ENCODE data around the gene CCDC81. TPM values are rescaled to one million over a fixed set of nuclear protein-coding genes. Genes with fewer than 3 reads are reported as not detected.
"Not testable (repeated sequence)": the region's sequence is repeated elsewhere in the genome, so short reads cannot be mapped to it uniquely, and the experiment has no call there.

CCDC81 gene
- total RNA-seq, 4 donors from 2014 or later = 0.78 to 3.3 (median 1.3) TPM

DNA sequence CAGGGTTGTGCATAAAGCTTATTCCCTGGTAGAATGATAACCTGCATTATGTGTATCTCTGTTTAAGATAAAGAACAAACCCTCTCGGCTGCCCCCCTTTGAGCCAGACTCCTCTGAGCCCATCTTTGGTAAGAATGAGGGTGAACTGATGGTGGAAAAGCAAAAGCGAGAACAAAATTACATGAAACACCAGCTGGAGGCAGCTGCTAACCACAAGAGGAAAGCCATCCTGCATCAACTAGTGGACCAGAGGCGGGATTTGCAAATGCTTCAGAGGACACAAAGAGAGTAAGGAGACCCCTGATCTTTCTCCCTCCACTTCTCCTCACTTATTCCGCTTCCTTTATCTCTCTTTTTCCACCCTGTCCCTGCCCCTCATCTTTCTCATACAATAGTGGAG, 40.3 kb downstream of the CCDC81 start:
- Histone ChIP-seq H3K4me1 (no peaks in the 10 kb centered on the region), H3K27me3 (no peaks in the 10 kb centered on the region), H3K9me3 (no peaks in the 10 kb centered on the region), H3K36me3 (peaks cover 0 to 14% (median 0%) of the 10 kb centered on the region in 3 donors), H3K4me3 (no peak overlapping the region), H3K27ac (no peak overlapping the region)
- TF ChIP-seq POLR2A (IDR thresholded peaks at IDR 0.05) (no peak), EP300 (IDR thresholded peaks at IDR 0.05) (no peak)
- TF ChIP-seq, protein P1, sequence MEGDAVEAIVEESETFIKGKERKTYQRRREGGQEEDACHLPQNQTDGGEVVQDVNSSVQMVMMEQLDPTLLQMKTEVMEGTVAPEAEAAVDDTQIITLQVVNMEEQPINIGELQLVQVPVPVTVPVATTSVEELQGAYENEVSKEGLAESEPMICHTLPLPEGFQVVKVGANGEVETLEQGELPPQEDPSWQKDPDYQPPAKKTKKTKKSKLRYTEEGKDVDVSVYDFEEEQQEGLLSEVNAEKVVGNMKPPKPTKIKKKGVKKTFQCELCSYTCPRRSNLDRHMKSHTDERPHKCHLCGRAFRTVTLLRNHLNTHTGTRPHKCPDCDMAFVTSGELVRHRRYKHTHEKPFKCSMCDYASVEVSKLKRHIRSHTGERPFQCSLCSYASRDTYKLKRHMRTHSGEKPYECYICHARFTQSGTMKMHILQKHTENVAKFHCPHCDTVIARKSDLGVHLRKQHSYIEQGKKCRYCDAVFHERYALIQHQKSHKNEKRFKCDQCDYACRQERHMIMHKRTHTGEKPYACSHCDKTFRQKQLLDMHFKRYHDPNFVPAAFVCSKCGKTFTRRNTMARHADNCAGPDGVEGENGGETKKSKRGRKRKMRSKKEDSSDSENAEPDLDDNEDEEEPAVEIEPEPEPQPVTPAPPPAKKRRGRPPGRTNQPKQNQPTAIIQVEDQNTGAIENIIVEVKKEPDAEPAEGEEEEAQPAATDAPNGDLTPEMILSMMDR (IDR thresholded peaks at IDR 0.05) = no peak
- DNase-seq (ENCODE audit: low spot score in 2 of 2) = no peak
- 89 to 90% methylated on average over 4 of the region's 4 CpGs for WGBS, 2 donors

DNA sequence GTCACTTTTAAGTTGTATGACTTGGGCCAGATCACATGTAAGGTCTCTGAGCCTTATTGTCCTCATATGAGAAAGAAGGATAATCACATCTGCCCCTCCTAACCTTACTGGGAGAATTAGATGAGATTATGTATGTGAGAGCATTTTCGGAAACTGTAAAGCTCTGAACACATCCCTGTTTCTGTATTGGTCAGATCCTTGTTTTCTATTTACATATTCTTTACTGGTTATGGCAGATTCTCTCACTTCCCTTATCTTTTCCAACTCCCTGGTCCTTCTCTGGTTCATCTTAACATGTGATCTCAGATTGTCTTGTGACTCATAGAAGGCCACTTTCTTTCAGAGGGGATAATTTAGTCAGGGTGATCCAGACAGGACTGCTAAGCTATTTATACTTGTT, 41.8 kb downstream of the CCDC81 start:
- H3K36me3 ChIP-seq = peaks cover 0 to 14% (median 0%) of the 10 kb centered on the region in 3 donors
- no peaks in the 10 kb centered on the region for H3K27me3 ChIP-seq
- no peak overlapping the region for H3K27ac ChIP-seq
- 78 to 94% methylated on average over 1 of the region's 1 CpG for WGBS, 2 donors
- H3K4me1 ChIP-seq = no peaks in the 10 kb centered on the region
- no peak overlapping the region for H3K4me3 ChIP-seq
- H3K9me3 ChIP-seq = no peaks in the 10 kb centered on the region
- no peak for DNase-seq (ENCODE audit: low spot score in 2 of 2)
- TF ChIP-seq, protein P1 (IDR thresholded peaks at IDR 0.05) = no peak
- TF ChIP-seq EP300 (IDR thresholded peaks at IDR 0.05) (no peak), POLR2A (IDR thresholded peaks at IDR 0.05) (no peak)

DNA sequence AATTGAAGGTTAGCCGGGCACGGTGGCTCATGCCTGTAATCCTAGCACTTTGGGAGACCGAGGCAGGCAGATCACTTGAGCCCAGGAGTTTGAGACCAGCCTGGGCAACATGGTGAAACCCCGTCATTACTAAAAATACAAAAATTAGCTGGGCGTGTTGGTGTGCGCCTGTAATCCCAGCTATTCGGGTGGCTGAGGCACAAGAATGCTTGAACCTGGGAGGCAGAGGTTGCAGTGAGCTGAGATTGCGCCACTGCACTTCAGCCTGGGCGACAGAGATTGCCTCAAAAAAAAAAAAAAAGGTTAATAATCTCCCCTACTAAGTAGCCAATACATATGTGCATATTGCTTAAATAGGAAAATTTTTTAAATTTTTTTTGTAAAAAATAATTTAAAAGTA, 42.3 kb downstream of the CCDC81 start:
- H3K27me3 ChIP-seq = not testable (repeated sequence)

DNA sequence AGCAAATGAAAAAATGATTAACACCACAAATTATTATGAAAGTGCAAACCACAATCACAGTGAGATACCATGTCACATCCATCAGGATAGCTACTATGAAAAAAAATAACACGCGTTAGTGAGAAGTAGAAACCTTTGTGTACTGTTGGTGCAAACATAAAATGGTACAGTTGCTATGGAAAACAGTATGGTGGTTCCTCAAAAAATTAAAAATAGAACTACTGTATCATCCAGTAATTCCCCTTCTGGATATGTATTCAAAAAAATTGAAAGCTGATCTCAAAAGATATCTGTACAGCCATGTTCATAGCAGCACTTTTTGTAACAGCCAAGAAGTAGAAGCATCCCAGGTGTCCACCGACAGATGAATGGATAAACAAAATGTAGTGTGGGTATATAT, 43.4 kb downstream of the CCDC81 start:
- DNase-seq (ENCODE audit: low spot score in 2 of 2) = no peak
- H3K27me3 ChIP-seq = no peaks in the 10 kb centered on the region
- H3K9me3 ChIP-seq = no peaks in the 10 kb centered on the region
- 84 to 86% methylated on average over 3 of the region's 3 CpGs for WGBS, 2 donors
- H3K4me1 ChIP-seq = no peaks in the 10 kb centered on the region
- H3K4me3 ChIP-seq = no peak overlapping the region
- no peak overlapping the region for H3K27ac ChIP-seq
- TF ChIP-seq EP300 (IDR thresholded peaks at IDR 0.05) = no peak
- no peak for TF ChIP-seq POLR2A (IDR thresholded peaks at IDR 0.05)
- TF ChIP-seq, protein P1 (IDR thresholded peaks at IDR 0.05) = no peak
- peaks cover 0 to 5% (median 0%) of the 10 kb centered on the region in 3 donors for H3K36me3 ChIP-seq

More for the DNA sequence above, 42.3 kb downstream of the CCDC81 start:
- H3K4me1 ChIP-seq; DNase-seq (ENCODE audit: low spot score in 2 of 2); H3K27ac ChIP-seq; H3K9me3 ChIP-seq; H3K4me3 ChIP-seq: not testable (repeated sequence)
- 90 to 92% methylated on average over 9 of the region's 9 CpGs for WGBS, 2 donors
- H3K36me3 ChIP-seq = peaks cover 0 to 14% (median 0%) of the 10 kb centered on the region in 3 donors

DNA sequence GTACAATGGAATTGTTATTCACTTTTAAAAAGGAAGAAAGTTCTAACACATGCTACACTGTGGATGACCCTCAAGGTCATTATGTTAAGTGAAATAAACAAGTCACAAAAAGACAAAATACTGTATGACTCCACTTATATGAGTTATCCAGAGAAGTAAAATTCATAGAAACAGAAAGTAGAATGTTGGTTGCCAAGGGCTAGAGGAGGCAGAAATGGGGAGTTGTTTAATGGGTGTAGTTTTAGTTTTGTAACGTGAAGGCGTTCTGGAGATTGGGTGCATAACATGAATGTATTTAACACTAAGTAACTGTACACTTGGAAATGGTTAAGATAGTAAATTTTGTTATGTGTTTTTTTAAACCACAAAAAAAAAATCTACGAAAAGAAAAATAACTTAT, 43.8 kb downstream of the CCDC81 start:
- no peak for DNase-seq (ENCODE audit: low spot score in 2 of 2)
- Histone ChIP-seq H3K27me3 (no peaks in the 10 kb centered on the region), H3K27ac (no peak overlapping the region), H3K36me3 (peaks cover 0 to 1% (median 0%) of the 10 kb centered on the region in 3 donors), H3K9me3 (no peaks in the 10 kb centered on the region), H3K4me3 (no peak overlapping the region), H3K4me1 (no peaks in the 10 kb centered on the region)
- 89 to 92% methylated on average over 3 of the region's 3 CpGs for WGBS, 2 donors
- TF ChIP-seq, protein P1 (IDR thresholded peaks at IDR 0.05) = no peak
- TF ChIP-seq POLR2A (IDR thresholded peaks at IDR 0.05) (no peak), EP300 (IDR thresholded peaks at IDR 0.05) (no peak)

DNA sequence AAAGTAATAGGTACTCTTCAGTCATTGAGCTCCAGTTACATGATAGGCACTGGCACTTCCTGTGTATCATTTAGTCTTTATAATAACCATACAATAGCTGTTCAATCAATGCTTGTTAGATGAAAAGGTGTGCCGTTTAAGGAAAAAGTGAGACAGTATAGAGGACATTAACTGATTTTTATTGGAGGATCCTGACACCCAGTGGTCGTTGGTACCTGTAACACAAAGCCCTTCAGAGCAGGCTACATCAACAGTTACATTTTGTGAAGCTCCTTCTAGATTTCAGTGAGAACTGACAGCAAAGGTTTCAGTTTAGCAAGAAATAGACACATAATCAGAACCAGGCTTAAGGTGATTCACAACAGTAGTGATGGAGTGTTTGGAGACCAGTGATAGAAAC, 44.2 kb downstream of the CCDC81 start:
- Histone ChIP-seq H3K27ac (no peak overlapping the region), H3K9me3 (no peaks in the 10 kb centered on the region), H3K36me3 (no peaks in the 10 kb centered on the region), H3K27me3 (no peaks in the 10 kb centered on the region), H3K4me1 (no peaks in the 10 kb centered on the region), H3K4me3 (no peak overlapping the region)
- DNase-seq (ENCODE audit: low spot score in 2 of 2) = no peak
- TF ChIP-seq, protein P1 (IDR thresholded peaks at IDR 0.05) = no peak
- TF ChIP-seq POLR2A (IDR thresholded peaks at IDR 0.05) (no peak), EP300 (IDR thresholded peaks at IDR 0.05) (no peak)
- WGBS, 2 donors = 14 to 31% methylated on average over 2 of the region's 2 CpGs
